Fibroblast of the aortic adventitia (primary cell): ENCODE results near the gene TRMT44. TPM values are rescaled to one million over a fixed set of nuclear protein-coding genes. Genes with fewer than 3 reads are reported as not detected.
"Not testable (repeated sequence)": the region's sequence is repeated elsewhere in the genome, so short reads cannot be mapped to it uniquely, and the experiment has no call there.

Source experiments
- DNase-seq: peaks from one replicate; pipeline ENCODE4 v3.0.0-alpha.2; 2010; ENCODE audit warnings: low read depth
- H3K4me3 ChIP-seq: 2 replicates; pipeline ENCODE4 v1.5.1; 2011; ENCODE audit warnings: low read depth, mild to moderate bottlenecking, control low read depth, low read length, moderate library complexity
- total RNA-seq: library from RNA; depleted of rRNA; stranded (reverse); fragments of >200 nt; gene quantifications from 2 replicates; pipeline ENCODE4 v1.2.3, GENCODE V29; 2012; ENCODE audit warnings: low replicate concordance
- TF ChIP-seq, protein P1 (sequence below): IDR thresholded peaks from 2 replicates; pipeline ENCODE4 v1.5.1; 2011; ENCODE audit warnings: mild to moderate bottlenecking, low read length, control low read depth, inconsistent platforms; ENCODE audit not compliant: insufficient read depth

TRMT44 gene
- total RNA-seq, 1 donor: 18.9 TPM

GRCh38 chr4:8509311-8509950 is 68.9 kb downstream of the TRMT44 start:
- DNase-seq: no peak
- H3K4me3 ChIP-seq: no peak overlapping the region
- TF ChIP-seq, protein P1, sequence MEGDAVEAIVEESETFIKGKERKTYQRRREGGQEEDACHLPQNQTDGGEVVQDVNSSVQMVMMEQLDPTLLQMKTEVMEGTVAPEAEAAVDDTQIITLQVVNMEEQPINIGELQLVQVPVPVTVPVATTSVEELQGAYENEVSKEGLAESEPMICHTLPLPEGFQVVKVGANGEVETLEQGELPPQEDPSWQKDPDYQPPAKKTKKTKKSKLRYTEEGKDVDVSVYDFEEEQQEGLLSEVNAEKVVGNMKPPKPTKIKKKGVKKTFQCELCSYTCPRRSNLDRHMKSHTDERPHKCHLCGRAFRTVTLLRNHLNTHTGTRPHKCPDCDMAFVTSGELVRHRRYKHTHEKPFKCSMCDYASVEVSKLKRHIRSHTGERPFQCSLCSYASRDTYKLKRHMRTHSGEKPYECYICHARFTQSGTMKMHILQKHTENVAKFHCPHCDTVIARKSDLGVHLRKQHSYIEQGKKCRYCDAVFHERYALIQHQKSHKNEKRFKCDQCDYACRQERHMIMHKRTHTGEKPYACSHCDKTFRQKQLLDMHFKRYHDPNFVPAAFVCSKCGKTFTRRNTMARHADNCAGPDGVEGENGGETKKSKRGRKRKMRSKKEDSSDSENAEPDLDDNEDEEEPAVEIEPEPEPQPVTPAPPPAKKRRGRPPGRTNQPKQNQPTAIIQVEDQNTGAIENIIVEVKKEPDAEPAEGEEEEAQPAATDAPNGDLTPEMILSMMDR: no peak

- no peak for DNase-seq
Measured at GRCh38 chr4:8510191-8510590, 69.6 kb downstream of the TRMT44 start.

DNA sequence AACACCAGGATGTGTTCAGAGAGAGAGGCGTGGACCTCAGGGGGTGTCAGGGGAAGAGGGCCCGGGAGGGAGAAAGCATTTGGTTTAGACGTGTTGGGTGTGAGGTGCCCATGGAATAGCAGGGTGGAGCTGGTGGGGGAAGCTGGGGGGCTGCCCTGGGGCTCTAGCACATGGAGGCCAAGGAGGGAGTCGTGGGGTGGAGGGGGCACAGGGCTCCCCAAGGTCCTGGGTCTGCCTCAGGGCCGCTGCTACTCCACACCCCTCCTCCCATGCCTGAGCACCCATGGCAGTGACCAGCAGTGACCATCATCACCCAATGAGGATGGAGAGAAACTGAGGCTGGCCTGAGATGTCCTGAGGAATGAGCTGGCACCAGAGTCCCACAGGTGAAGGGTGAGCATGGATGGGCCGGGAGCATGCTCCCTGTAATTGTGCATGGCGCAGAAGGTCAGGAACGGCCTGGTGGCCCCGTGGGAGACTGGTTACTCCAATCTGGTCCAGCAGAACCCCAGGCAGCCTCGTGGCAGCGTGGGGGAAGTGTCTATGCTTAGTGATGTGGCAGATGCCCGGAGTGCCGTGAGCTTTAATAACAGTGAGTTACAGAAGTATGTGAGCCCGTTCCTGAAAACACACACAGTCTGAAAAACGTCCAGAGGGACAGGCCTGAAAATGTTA is 70.2 kb downstream of the TRMT44 start:
- no peak for DNase-seq
- H3K4me3 ChIP-seq: no peak overlapping the region
- TF ChIP-seq, protein P1: no peak

More at GRCh38 chr4:8510191-8510590, 69.6 kb downstream of the TRMT44 start:
- TF ChIP-seq, protein P1: no peak
- no peak overlapping the region for H3K4me3 ChIP-seq

- no peak overlapping the region for H3K4me3 ChIP-seq
- no peak for DNase-seq
- TF ChIP-seq, protein P1: no peak
Measured at GRCh38 chr4:8512510-8512909, 71.9 kb downstream of the TRMT44 start.

DNA sequence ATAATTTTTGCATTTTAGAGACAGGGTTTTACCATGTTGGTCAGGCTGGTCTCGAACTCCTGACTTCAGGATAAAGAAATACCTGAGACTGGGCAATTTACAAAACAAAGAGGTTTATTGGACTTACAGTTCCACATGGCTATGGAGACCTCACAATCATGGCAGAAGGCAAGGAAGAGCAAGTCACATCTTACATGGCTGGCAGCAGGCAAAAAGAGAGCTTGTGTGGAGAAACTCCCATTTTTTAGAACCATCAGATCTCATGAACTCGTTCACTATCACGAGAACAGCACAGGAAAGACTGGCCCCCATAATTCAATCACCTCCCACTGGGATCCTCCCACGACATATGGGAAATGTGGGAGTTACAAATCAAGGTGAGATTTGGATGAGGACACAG is 72.5 kb downstream of the TRMT44 start:
- DNase-seq, H3K4me3 ChIP-seq: not testable (repeated sequence)

DNA sequence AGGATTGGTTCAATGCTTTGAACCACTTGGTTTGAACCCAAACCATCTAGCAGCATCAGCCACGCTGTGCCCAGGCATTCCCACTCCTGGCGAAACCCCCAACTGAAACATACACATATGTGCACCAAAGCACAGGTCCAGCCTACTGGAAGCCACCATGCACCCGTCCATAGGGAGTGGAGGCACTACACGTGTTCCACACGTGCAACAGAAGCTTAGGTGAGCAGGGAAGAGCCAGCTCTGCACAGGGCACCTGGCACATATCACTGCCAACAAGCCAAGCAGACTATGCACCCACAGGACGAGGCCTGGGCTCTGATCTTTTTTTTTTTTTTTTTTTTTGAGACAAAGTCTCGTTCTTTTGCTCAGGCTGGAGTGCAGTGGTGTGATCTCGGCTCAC is 73.4 kb downstream of the TRMT44 start:
- TF ChIP-seq, protein P1: no peak
- DNase-seq: no peak
- H3K4me3 ChIP-seq: no peak overlapping the region

DNA sequence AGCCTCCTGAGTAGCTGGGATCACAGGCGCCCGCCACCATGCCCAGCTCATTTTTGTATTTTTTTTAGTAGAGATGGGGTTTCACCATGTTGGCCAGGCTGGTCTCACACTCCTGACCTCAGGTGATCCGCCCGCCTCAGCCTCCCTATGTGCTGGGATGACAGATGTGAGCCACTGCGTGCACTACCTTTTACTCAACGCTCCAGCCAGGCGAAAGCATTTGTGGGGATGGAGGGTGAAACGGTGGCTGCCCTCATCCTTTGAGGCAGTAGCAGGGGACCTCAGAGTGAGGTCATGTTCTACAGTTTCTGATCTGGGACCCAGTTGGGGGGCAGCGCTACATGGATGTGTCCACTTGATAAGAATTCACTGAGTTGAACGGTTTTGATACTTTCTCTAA is 73.8 kb downstream of the TRMT44 start:
- no peak overlapping the region for H3K4me3 ChIP-seq
- no peak for DNase-seq
- TF ChIP-seq, protein P1: no peak
